LNCAP (cell line): ENCODE data around the gene NOL4L.

ENCODE experiments used
- CTCF ChIP-seq: fragments of 450-650 bp; IDR thresholded peaks from 2 replicates; pipeline ENCODE4 v1.5.1; 2017; ENCODE audit warnings: mild to moderate bottlenecking

The NOL4L gene

GRCh38 chr20:32626859-32627636, 41.9 kb upstream of the NOL4L start:
- no peak for TF ChIP-seq CTCF

- TF ChIP-seq CTCF = no peak
Measured at GRCh38 chr20:32626407-32626806, 41.3 kb upstream of the NOL4L start.

- TF ChIP-seq CTCF = no peak
Measured at GRCh38 chr20:32625996-32626395, 40.9 kb upstream of the NOL4L start.

- no peak for TF ChIP-seq CTCF
Measured at GRCh38 chr20:32624687-32625345, 39.7 kb upstream of the NOL4L start.

- no peak for TF ChIP-seq CTCF
Measured at GRCh38 chr20:32623667-32624157, 38.6 kb upstream of the NOL4L start.

- TF ChIP-seq CTCF = no peak
Measured at GRCh38 chr20:32622585-32623468, 37.7 kb upstream of the NOL4L start.

GRCh38 chr20:32621891-32622584, 36.9 kb upstream of the NOL4L start:
- no peak for TF ChIP-seq CTCF
